BLaER1 treated with 17β-estradiol and CSF1 and Interleukin-3, amounts not matched to agents 10 nM and 100 nM (cell line): Measurements from ENCODE around the gene ACVR1.

Source experiments
- H3K27ac ChIP-seq, 11 experiments: shearing (Covaris generic); formaldehyde crosslinking; 2 replicates each; pipeline ENCODE4 v1.8.1; 2022
- H3K27me3 ChIP-seq, 11 experiments: shearing (Covaris generic); formaldehyde crosslinking; 2 replicates each; pipeline ENCODE4 v1.8.1; 2022
- H3K36me3 ChIP-seq, 11 experiments: shearing (Covaris generic); formaldehyde crosslinking; 2 replicates each; pipeline ENCODE4 v1.8.1; 2022
- H3K4me1 ChIP-seq, 10 experiments: shearing (Covaris generic); formaldehyde crosslinking; 2 replicates each; pipeline ENCODE4 v1.8.1; 2022
- H3K4me2 ChIP-seq, 11 experiments: shearing (Covaris generic); formaldehyde crosslinking; 2 replicates each; pipeline ENCODE4 v1.8.1; 2022
- H3K4me3 ChIP-seq, 10 experiments: shearing (Covaris generic); formaldehyde crosslinking; 2 replicates each; pipeline ENCODE4 v1.8.1; 2022
- H3K9ac ChIP-seq, 11 experiments: shearing (Covaris generic); formaldehyde crosslinking; 2 replicates each; pipeline ENCODE4 v1.8.1; 2022
- H3K9me3 ChIP-seq, 11 experiments: shearing (Covaris generic); formaldehyde crosslinking; replicated peaks in 1 of 11; 2 replicates each; pipeline ENCODE4 v1.8.1; 2022
- H4K20me1 ChIP-seq, 11 experiments: shearing (Covaris generic); formaldehyde crosslinking; 2 replicates each; pipeline ENCODE4 v1.8.1; 2022
- Cebpa-rat ChIP-seq, 11 experiments: shearing (Covaris generic); IDR thresholded peaks; 2 replicates each; pipeline ENCODE4 v1.8.1; 2022

The ACVR1 gene

GRCh38 chr2:157876066-157876785 is at the start of gene ACVR1:
Gene ACVR1, minus strand, starts transcription at chr2:157876330. Its CDS starts 76,837 bp downstream, at chr2:157799493.
- H3K4me3 ChIP-seq = peak within 1 kb of the TSS; percentile 77 to 89 (median 82)
- H3K36me3 ChIP-seq = no peaks in the 10 kb centered on the region
- H3K9ac ChIP-seq = peak within 1 kb of the TSS; percentile 78 to 89 (median 86)
- peaks cover 14 to 25% (median 19%) of the 10 kb centered on the region in 10 experiments for H3K4me1 ChIP-seq
- H3K27ac ChIP-seq = peak within 1 kb of the TSS; percentile 69 to 87 (median 81)
- peaks cover 0 to 30% (median 7%) of the 10 kb centered on the region in 11 experiments; a peak in 8 of 22 replicates for H4K20me1 ChIP-seq
- no peak for TF ChIP-seq Cebpa-rat (IDR thresholded peaks at IDR 0.05)
- peak within 1 kb of the TSS; percentile 79 to 95 (median 91) for H3K4me2 ChIP-seq
- no peaks in the 10 kb centered on the region for H3K27me3 ChIP-seq
- no peaks in the 10 kb centered on the region for H3K9me3 ChIP-seq

GRCh38 chr2:157925071-157925470 is 48.9 kb upstream of the ACVR1 start:
- H3K27me3 ChIP-seq = no peaks in the 10 kb centered on the region
- H3K4me1 ChIP-seq = no peaks in the 10 kb centered on the region
- TF ChIP-seq Cebpa-rat (IDR thresholded peaks at IDR 0.05) = no peak
- H3K4me2 ChIP-seq = no peak overlapping the region
- no peaks in the 10 kb centered on the region for H4K20me1 ChIP-seq
- no peaks in the 10 kb centered on the region for H3K36me3 ChIP-seq
- H3K9me3 ChIP-seq = peaks cover 0 to 11% (median 0%) of the 10 kb centered on the region in 11 experiments; a peak in 6 of 22 replicates
- no peak overlapping the region for H3K27ac ChIP-seq
- no peak overlapping the region for H3K9ac ChIP-seq
- H3K4me3 ChIP-seq = no peak overlapping the region

- Histone ChIP-seq H3K9ac (no peak overlapping the region), H4K20me1 (no peaks in the 10 kb centered on the region), H3K27me3 (no peaks in the 10 kb centered on the region), H3K4me1 (no peaks in the 10 kb centered on the region), H3K4me2 (no peak overlapping the region), H3K4me3 (no peak overlapping the region), H3K9me3 (peaks cover 0 to 4% (median 0%) of the 10 kb centered on the region in 11 experiments; a peak in 5 of 22 replicates), H3K27ac (no peak overlapping the region), H3K36me3 (no peaks in the 10 kb centered on the region)
- TF ChIP-seq Cebpa-rat (IDR thresholded peaks at IDR 0.05) = no peak
Measured at GRCh38 chr2:157923598-157924217, 47.6 kb upstream of the ACVR1 start.

GRCh38 chr2:157922815-157923214 is 46.7 kb upstream of the ACVR1 start:
- Histone ChIP-seq H3K9ac (no peak overlapping the region), H3K27ac (no peak overlapping the region), H3K36me3 (no peaks in the 10 kb centered on the region), H4K20me1 (no peaks in the 10 kb centered on the region), H3K9me3 (no peaks in the 10 kb centered on the region), H3K4me3 (no peak overlapping the region), H3K27me3 (no peaks in the 10 kb centered on the region), H3K4me1 (no peaks in the 10 kb centered on the region), H3K4me2 (no peak overlapping the region)
- no peak for TF ChIP-seq Cebpa-rat (IDR thresholded peaks at IDR 0.05)

- no peak overlapping the region for H3K9ac ChIP-seq
- no peaks in the 10 kb centered on the region for H3K36me3 ChIP-seq
- TF ChIP-seq Cebpa-rat (IDR thresholded peaks at IDR 0.05) = no peak
- no peak overlapping the region for H3K27ac ChIP-seq
- H3K27me3 ChIP-seq = no peaks in the 10 kb centered on the region
- H3K4me1 ChIP-seq = no peaks in the 10 kb centered on the region
- no peaks in the 10 kb centered on the region for H4K20me1 ChIP-seq
- no peak overlapping the region for H3K4me3 ChIP-seq
- no peaks in the 10 kb centered on the region for H3K9me3 ChIP-seq
- H3K4me2 ChIP-seq = no peak overlapping the region
Measured at GRCh38 chr2:157922336-157922735, 46.2 kb upstream of the ACVR1 start.

- H3K9ac ChIP-seq = no peak overlapping the region
- H3K9me3 ChIP-seq = 0 out of 22 replicates have a peak, but pooled peaks cover 0 to 4% (median 0%) of the 10 kb centered on the region in 11 experiments
- H3K4me2 ChIP-seq = no peak overlapping the region
Measured at GRCh38 chr2:157920736-157921135, 44.6 kb upstream of the ACVR1 start.

GRCh38 chr2:157919181-157919580 is 43.1 kb upstream of the ACVR1 start:
- Histone ChIP-seq H3K4me2 (no peak overlapping the region), H3K27ac (no peak overlapping the region), H3K9me3 (0 out of 22 replicates have a peak, but pooled peaks cover 0 to 4% (median 0%) of the 10 kb centered on the region in 11 experiments), H4K20me1 (no peaks in the 10 kb centered on the region), H3K9ac (no peak overlapping the region), H3K36me3 (no peaks in the 10 kb centered on the region), H3K27me3 (no peaks in the 10 kb centered on the region), H3K4me1 (no peaks in the 10 kb centered on the region), H3K4me3 (no peak overlapping the region)
- TF ChIP-seq Cebpa-rat (IDR thresholded peaks at IDR 0.05) = no peak

More at GRCh38 chr2:157920736-157921135, 44.6 kb upstream of the ACVR1 start:
- H3K27me3 ChIP-seq = no peaks in the 10 kb centered on the region
- no peak overlapping the region for H3K4me3 ChIP-seq
- no peak for TF ChIP-seq Cebpa-rat (IDR thresholded peaks at IDR 0.05)
- no peaks in the 10 kb centered on the region for H3K36me3 ChIP-seq
- no peaks in the 10 kb centered on the region for H4K20me1 ChIP-seq
- no peaks in the 10 kb centered on the region for H3K4me1 ChIP-seq
- no peak overlapping the region for H3K27ac ChIP-seq

GRCh38 chr2:157918319-157918718 is 42.2 kb upstream of the ACVR1 start:
- no peaks in the 10 kb centered on the region for H4K20me1 ChIP-seq
- no peaks in the 10 kb centered on the region for H3K36me3 ChIP-seq
- no peak overlapping the region for H3K9ac ChIP-seq
- H3K4me2 ChIP-seq = no peak overlapping the region
- H3K27ac ChIP-seq = no peak overlapping the region
- no peaks in the 10 kb centered on the region for H3K27me3 ChIP-seq
- no peak for TF ChIP-seq Cebpa-rat (IDR thresholded peaks at IDR 0.05)
- H3K4me3 ChIP-seq = no peak overlapping the region
- H3K4me1 ChIP-seq = no peaks in the 10 kb centered on the region
- 0 out of 22 replicates have a peak, but pooled peaks cover 0 to 7% (median 0%) of the 10 kb centered on the region in 11 experiments for H3K9me3 ChIP-seq

- Histone ChIP-seq H3K4me3 (no peak overlapping the region), H3K9me3 (0 out of 22 replicates have a peak, but pooled peaks cover 0 to 7% (median 0%) of the 10 kb centered on the region in 11 experiments), H3K9ac (no peak overlapping the region), H3K27me3 (no peaks in the 10 kb centered on the region), H4K20me1 (no peaks in the 10 kb centered on the region), H3K27ac (no peak overlapping the region), H3K36me3 (no peaks in the 10 kb centered on the region), H3K4me2 (peak overlapping the region in 3 of 11 experiments; percentile 26 to 46 (median 28); a peak in 6 of 22 replicates), H3K4me1 (peaks cover 0 to 11% (median 2%) of the 10 kb centered on the region in 10 experiments; a peak in 7 of 20 replicates)
- no peak for TF ChIP-seq Cebpa-rat (IDR thresholded peaks at IDR 0.05)
Measured at GRCh38 chr2:157911750-157912149, 35.6 kb upstream of the ACVR1 start.
